HS-5 (cell line): ENCODE measurements around the gene IGLL5.

Source experiments
- DNase-seq: peaks from one replicate; pipeline ENCODE4 v3.0.0-alpha.2; 2012; ENCODE audit warnings: low read depth

The IGLL5 gene

DNA sequence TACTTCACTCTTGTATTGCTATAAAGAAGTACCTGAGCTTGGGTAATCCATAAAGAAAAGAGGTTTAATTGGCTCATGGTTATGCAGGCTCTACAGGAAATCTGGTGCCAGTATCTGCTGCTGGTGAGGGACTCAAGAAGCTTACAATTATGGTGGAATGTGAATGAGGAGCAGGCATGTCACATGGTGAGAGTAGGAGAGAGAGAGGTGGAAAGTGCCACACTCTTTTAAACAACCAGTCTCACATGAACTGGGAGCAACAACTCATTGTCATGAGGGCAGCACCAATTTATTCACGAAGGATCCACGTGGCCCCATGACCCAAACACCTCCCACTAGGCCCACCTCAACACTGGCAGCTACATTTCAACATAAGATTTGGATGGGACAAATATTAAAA, 24.6 kb upstream of the IGLL5 start:
- DNase-seq = no peak

DNA sequence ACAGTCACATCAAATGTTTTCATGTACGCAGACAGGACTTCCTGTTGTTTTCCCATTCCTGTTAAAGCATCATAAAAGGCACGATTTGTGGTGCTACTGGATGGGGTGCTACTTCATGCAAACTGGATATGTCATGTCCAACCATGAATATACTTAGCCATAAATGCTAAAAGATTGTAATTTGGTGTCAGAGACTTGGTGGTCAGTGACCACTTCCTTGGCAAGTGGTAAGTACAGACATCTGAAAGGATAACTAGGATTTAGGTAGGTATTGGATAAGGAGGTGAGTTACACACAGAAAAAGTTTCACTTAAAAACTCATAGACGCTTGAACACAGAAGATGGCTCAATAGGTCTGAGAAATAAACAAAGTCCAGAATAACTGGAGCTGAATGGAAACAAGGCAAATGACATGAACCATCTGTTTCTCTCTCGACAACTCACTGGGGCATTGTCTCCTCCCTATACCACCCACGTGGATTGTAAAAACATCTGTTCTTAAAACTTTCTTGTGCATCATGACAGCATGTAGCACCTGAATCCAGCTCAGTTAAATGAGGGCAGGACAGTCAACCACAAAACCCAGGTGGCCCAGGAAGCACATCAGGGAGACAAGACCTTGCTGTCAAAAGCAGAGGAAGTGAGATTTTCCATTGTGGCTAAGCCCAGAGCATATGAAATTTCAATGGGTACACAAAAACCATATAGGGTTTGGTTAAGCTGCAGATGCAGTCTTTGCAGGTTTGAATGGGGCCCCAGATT, 22.1 kb upstream of the IGLL5 start:
- no peak for DNase-seq

DNA sequence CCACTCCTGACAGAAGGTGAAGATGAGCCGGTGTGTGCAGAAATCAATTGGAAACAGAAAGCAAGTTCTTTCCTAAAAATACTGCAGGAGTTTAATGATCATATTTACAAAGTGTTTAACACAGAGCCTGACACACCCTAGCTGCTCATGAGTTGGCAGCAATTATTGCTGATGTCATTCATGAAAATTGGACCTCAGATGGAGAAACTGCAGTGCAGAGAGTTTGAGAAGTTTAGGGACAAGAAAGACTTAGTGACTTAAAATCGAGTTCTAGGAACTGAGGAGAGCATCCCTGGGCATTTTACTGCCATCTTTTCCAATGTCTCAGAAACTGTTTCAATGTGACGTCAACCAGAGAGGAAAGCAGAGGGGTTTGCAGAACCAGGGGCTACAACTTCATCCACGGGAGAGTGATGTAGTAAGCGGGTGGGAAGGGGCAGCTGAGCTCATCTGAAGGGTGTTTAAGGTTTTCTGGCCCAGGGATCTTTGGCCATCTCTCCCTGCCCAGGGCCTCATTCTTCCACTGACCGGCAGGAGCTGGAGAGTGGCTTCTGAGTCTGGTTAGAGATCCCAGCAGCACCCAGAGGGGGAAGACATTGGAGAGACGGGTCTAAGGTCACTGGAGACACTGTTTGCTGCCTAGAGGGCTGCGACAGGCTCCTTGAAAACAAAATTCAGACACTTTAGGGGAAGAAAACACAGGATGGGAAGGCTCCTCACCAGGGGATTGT, 21.1 kb upstream of the IGLL5 start:
- no peak for DNase-seq

DNA sequence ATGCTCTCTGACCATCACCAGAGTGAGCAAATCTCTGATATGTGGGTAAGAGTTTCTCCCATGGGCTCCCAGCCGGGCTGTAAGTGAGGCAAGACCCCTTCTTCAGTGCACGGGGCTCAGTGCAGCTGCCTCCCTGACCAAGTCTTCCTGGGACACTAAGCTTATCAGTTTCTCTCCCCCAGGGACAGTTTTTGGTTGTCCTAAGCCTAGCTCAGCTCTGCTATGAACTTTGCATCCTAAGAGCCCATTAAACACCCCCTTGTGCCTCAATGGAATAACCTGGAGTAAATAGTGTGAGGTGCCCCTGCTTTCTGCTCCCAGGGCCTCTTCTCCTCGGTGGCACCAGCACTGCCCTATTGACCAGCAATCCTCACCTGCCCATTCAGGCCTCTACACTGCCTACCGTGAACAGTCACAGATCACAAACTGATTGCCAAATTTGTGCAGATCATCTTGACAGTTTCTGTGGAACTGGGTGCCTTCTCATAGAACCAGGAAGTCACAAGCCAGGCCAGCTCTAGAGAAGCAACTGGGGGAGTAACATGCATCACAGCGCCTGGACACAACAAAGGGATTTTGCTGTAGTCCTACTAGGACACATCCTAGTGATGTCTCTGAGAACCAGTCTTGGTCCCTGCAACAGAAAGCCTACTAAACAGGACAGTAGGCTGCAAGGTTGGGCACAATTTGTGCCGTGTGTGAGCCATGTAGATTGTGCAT, 19.5 kb upstream of the IGLL5 start:
- DNase-seq = no peak

DNA sequence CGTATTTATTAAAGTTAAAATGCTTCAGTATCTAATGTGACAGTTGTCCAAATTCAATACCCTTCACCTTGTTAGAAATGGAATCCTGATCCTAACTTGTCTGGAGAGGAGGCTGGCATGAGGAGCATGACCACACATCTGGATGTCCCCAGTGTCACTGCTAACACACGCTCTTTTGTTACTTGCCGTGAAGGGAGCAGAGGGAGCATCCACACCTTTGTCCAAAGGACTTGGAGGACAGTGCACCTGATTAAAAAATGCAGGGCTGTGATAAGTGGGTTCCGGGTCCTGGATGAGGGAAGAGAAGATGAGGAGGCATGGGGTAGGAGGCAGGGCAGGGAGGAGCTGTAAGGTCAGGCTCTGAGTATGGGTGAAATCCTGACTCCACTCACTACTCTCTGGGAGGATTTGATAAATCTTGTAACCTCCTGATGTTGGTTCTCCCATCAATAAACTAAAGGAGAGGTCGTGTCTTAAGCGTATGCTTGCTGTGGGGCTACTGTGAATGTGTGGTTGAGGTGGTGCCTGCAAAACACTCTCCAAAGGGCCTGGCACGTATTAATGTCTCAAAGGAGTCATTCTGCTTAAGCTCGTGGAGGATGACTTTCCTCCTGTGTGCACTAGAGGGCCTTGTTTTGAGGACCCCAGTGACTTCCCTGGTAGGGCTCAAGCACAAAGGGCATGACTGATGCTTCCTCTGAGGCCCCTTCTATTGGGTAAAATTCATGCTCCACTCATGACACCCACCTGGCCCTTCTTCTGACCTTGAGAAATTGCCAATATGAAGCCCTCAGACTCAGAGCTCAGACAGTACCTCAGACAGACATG, 16.8 kb upstream of the IGLL5 start:
- DNase-seq = no peak

DNA sequence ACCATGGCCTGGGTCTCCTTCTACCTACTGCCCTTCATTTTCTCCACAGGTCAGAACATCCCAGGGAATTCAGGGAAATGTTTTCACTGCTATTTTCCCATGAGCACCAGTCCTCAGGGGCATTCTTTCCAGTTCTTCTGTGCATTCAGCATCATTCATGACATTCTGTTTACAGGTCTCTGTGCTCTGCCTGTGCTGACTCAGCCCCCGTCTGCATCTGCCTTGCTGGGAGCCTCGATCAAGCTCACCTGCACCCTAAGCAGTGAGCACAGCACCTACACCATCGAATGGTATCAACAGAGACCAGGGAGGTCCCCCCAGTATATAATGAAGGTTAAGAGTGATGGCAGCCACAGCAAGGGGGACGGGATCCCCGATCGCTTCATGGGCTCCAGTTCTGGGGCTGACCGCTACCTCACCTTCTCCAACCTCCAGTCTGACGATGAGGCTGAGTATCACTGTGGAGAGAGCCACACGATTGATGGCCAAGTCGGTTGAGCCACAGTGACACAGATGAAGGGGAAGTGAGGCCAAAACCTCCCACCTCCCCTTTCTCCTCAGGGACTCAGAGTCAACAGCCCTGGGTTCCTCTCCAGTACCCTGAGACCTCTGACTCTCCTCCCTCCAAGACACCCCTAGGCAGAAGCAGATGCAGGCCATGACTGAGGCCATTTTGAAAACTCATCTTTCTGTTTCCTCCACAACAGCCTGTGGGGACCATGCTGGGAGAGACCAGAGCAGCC, 15.9 kb upstream of the IGLL5 start:
- DNase-seq = no peak

DNA sequence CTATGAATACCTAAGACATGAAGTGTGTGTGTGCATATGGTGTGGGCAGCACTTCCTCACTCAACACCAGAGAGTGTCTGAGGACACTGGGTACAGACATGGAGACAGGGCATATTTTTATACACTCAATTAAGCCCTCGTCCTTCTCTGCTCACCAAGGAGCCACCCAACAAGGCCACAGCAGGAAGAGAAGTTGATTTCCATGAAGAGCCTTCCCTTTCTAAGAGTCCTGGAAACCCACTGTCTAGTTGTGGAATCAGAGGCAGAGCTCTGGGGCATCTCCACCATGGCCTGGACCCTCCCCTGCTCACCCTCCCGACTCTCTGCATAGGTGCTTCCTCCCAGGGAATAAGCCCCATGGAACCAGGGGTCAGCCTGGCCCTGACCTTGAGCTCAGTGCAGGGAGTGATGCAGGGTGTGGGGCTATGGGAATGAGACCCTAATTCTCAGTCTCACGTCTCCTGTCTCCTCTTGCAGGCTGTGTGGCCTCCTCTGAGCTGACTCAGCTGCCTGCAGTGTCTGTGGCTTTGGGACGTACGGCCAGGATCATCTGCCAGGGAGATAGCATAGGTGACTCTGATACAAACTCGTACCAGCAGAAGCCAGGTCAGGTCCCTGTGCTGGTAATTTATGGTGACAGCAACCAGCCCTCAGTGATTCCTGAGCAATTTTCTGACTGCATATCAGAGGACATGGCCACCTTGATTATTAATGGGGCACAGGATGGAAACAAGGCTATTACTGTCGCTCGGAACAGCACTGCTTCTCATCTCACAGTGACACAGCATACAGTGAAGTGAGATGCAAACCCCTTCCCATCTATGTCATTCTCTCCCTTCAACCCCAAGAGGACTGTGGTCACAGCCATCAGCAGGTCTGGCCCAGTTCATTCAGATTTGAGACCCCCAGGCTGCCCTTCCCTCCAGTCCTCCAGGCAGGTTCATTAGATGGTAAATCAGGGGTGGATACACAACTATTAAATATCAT, 14.6 kb upstream of the IGLL5 start:
- no peak for DNase-seq

DNA sequence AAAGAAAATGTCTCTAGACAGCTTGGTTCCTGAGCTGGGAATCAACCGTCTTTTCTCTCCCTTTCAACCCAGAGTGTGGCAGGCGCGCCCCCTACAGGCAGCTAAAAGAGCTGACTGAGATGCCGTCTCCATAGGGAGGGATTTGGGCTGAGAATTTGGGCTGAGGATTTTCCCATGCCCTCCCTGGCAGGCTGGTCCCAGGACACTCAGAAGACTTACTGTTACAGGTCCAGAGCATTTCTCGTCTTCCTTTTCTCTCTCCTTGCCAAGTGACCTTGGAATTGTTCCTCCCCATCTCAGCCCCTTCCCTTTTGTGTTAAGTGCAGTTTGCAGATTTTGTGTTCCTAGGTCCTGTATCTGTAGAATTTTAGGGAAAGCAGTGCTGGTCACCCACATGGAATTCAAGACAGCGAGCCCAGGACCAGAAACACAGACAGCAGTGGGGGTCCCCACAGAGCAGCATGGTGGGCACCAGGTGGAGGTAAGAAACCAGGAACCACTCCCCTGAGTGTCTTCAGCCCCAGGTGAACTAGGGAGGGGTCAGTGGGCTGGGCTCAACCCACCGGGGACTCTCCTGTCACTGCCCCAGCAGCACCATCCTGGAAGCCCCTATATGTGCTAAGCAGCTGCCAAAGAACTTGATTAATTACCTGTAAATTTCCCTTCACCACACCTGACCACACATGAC, 9.9 kb upstream of the IGLL5 start:
- no peak for DNase-seq

DNA sequence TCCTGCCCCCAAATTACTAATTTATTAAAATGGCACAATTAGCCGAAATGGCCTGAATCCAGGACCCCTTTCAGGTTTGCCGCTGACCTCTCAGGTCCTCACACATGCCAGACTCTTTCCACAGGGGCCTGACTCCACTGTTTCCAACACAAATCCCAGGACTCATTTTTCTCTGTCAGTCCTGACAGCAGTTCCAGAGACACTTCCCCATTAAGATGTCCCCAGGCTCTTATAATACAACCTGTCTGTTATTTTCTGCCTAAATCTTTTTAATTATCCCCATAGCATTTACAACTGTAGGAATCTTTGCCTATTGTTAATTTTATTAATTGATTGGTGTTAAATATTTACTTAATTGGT, 9.4 kb upstream of the IGLL5 start:
- DNase-seq = no peak

DNA sequence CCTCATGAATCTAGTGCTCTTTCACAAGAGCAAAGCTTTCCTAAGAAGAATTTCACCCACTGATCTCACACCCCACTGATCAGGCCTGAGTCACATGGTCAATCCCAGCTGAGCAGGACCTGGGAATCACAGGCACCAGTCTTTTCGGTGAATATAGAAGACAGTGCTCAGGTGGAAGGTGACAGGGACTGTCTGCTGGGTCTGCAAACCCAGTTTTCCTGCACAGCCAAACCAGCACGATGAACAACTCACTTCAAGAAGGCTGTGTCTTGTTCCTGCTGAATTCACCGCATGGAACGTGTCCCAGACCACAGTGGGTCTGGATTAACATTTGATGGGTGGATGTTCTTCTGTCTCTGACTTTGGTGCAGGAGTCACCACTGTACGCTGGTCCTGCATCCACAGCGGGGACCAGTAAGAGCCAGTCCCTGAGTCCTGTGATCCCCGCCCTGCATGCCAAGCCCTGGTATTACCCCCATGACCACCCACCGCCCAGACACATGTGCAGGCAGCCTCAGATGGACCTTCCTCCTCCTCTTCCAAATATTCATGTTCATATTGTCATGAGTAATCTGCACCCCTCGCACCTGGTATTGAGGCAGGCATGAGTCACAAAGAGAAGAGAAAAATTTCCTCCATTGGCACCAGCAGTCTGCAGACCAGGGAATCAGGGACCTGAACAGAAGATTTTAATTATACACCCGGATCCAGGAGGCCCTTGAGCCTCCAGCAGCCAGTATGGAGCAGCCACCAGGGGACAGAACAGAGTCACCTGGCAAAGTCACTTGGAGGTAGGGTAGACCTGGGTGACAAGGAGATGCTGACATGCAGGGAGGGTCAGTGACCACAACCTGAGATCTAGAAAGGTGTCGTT, 8.6 kb upstream of the IGLL5 start:
- no peak for DNase-seq

DNA sequence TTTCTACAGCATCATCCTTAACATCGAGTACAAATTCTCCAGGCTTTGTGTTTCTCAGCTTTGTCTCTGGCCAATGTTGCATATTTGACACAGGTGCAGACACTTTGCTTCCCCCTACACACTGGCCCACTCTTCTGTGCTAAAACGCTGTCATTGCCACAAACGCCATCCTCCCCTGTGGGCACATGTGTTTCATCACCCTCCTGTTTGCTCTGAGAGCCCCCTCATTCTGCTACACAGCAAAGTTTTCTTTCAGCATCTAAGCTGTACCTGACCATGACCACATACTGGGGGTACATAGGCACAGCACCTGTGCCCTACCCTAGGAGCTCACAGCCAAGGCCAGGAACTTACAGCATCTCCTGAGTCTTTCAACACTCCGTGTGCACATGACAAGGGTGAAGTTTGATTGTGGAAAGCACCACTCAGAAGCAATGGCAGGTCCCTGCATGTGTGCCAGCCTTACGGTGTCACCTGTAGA, 7.9 kb upstream of the IGLL5 start:
- no peak for DNase-seq

DNA sequence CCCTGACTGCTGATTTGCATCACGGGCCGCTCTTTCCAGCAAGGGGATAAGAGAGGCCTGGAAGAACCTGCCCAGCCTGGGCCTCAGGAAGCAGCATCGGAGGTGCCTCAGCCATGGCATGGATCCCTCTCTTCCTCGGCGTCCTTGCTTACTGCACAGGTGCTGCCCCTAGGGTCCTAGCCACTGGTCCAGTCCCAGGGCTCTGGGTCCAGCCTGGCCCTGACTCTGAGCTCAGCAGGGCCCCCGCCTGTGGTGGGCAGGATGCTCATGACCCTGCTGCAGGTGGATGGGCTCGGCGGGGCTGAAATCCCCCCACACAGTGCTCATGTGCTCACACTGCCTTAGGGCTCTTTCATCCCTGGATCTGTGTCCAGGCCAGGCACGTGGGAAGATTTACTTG, 7.0 kb upstream of the IGLL5 start:
- DNase-seq = no peak

DNA sequence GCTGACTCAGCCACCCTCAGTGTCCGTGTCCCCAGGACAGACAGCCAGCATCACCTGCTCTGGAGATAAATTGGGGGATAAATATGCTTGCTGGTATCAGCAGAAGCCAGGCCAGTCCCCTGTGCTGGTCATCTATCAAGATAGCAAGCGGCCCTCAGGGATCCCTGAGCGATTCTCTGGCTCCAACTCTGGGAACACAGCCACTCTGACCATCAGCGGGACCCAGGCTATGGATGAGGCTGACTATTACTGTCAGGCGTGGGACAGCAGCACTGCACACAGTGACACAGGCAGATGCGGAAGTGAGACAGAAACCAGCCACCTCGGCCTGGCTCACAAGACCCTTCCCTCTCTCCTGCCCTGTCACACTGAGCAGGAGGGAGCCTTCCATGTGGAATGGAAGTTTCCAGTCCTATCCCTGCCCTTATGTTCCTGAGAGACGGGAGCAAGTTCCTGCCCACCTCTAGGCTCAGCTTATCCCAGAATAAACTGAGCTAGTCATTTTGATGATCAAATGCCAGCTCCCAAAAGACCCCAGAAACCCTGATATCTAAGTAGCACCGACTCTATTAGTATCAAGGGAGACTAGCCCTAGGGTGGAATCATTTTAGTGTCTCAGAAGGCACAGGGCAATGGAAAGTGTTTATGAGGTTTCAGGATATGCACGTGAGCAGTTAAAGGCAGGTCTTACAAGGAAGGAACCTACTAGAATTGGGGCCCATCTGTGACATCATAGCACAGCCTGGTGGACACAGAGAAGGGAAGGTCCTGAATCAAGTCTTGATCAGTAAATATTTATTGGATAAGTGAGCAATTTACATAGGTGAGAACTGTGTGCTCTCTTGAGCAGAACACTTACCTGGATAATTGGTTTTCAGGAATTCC, 6.3 kb upstream of the IGLL5 start:
- no peak for DNase-seq

DNA sequence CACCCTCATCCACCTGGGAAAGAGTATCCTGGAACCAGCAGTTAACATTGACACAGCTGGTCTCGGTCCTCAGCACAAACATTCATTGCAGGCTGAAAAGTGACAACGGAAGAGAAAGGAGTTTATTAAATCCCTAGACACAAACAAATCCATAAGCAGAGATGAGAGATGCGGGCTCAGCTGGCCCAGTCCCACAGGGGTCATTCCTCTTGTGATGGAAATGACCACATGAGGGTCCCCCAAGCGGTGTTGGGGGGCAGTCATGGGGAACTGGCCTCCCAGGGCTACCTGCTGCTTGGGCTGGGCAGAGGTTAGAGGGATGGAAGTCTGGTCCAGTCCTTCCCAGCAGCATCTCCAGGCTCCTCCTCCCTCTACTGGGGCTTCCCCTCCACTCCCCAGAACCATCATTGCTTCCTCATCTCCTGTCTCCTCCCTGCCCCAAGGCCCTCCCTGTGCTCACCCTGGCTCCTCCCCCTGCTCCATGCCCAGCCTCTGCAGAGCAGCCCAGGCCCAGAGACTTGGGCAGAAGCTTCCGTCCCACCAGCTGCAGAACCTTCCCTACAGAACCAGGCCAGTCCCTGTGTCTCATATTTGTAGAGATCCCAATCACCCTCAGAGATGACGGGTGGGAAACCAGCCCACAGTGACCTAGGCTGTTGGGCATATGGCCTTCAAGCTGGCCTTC, 5.4 kb upstream of the IGLL5 start:
- DNase-seq = no peak

DNA sequence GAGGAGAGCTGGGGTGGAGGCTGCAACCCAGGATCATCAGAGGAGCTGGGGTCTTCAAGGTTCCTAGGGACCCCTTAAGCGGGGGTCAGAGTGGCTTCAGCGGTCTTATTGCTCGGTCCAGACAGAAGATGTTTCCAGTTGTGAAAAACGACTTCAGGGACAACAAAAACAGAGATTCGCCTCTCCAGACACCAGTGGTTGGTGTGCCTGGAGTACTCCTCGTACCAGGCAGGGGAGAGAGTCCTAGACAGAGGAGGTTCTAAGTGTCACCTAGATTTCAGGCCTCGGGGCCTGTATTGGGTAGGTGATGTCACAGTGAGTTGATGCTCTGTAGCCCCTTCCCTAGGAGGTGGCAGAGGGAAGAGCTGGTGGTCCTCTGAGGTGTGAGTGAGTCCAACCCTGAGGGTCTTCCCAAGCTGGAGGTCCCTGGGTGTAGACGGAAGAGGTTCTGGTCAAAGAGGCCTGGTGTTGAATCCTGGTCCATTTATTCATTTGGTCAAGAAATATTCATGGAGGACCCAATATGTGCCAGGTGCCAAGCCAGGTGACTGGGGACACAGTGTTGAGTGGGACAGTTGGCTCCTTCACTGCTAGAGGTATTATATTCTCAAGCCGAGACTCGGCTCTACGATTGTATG, 4.4 kb upstream of the IGLL5 start:
- no peak for DNase-seq
